K562 (cell line): ENCODE results near the gene BOLA1. TPM values are rescaled to one million over a fixed set of nuclear protein-coding genes. Genes with fewer than 3 reads are reported as not detected.

ENCODE experiments used
- E4F1 ChIP-seq: fragments of 250-450 bp; sonication (Bioruptor Pico); IDR thresholded peaks from 2 replicates; pipeline ENCODE4 v1.5.0; 2021; ENCODE audit warnings: mild to moderate bottlenecking, borderline replicate concordance
- EHMT2 ChIP-seq: fragments of 450-650 bp; IDR thresholded peaks from 2 replicates; pipeline ENCODE4 v1.6.1; 2018; ENCODE audit warnings: antibody characterized with exemption
- HDAC2 ChIP-seq: fragments of 450-650 bp; IDR thresholded peaks from 2 replicates; pipeline ENCODE4 v1.6.1; 2016; ENCODE audit warnings: mild to moderate bottlenecking
- HMBOX1 ChIP-seq: sonication (generic); IDR thresholded peaks from 2 replicates; pipeline ENCODE4 v1.6.1; 2016
- HMG20B ChIP-seq: fragments of 250-450 bp; sonication (Bioruptor Pico); IDR thresholded peaks from 2 replicates; pipeline ENCODE4 v1.5.0; 2021; ENCODE audit warnings: mild to moderate bottlenecking
- HNRNPK ChIP-seq: fragments of 200-400 bp; formaldehyde crosslinking; IDR thresholded peaks from one replicate; pipeline ENCODE4 v1.6.1; 2018; ENCODE audit warnings: mild to moderate bottlenecking, low read depth, low read length; ENCODE audit not compliant: poor library complexity, severe bottlenecking
- HSF4 ChIP-seq: fragments of 250-450 bp; sonication (Bioruptor Pico); IDR thresholded peaks from 2 replicates; pipeline ENCODE4 v2.1.2; 2022; ENCODE audit warnings: mild to moderate bottlenecking, moderate library complexity, borderline replicate concordance
- JUNB ChIP-seq: fragments of 450-650 bp; formaldehyde crosslinking; conservative IDR thresholded peaks from 2 replicates; pipeline ENCODE4 v1.4.0; 2020; ENCODE audit warnings: mild to moderate bottlenecking
- KDM4B ChIP-seq, 2 experiments: fragments of 450-650 bp in 1 of 2; sonication (generic) in 1 of 2; IDR thresholded peaks; 2 replicates each; pipeline ENCODE4 v1.6.1; 2016 to 2017; ENCODE audit warnings: borderline replicate concordance in 2 of 2, antibody characterized with exemption in 1 of 2, low read depth in 1 of 2, mild to moderate bottlenecking in 1 of 2
- MAZ ChIP-seq, 2 experiments: fragments of 450-650 bp in 1 of 2; sonication (generic) in 1 of 2; formaldehyde crosslinking; IDR thresholded peaks in 1 of 2; conservative IDR thresholded peaks in 1 of 2; 2 replicates each; pipeline versions ENCODE4 v1.4.0 to v1.5.0; 2020; ENCODE audit warnings: mild to moderate bottlenecking in 1 of 2, missing genetic modification reagents in 1 of 2
- MXD1 ChIP-seq: fragments of 250-450 bp; sonication (Bioruptor Pico); IDR thresholded peaks from 2 replicates; pipeline ENCODE4 v1.8.0; 2021; ENCODE audit warnings: borderline replicate concordance, mild to moderate bottlenecking, moderate library complexity; ENCODE audit not compliant: poor library complexity, severe bottlenecking
- NKRF ChIP-seq: fragments of 450-650 bp; IDR thresholded peaks from 2 replicates; pipeline ENCODE4 v1.6.1; 2016; ENCODE audit warnings: borderline replicate concordance
- PKNOX1 ChIP-seq: fragments of 450-650 bp; IDR thresholded peaks from 2 replicates; pipeline ENCODE4 v1.6.1; 2016
- RCOR1 ChIP-seq, 2 experiments: IDR thresholded peaks; 2 replicates each; pipeline ENCODE4 v1.6.1; 2012; ENCODE audit warnings: low read depth in 2 of 2, low read length in 2 of 2, borderline replicate concordance in 1 of 2, improper control_type of control experiment in 1 of 2
- XRCC3 ChIP-seq: fragments of 450-650 bp; IDR thresholded peaks from 2 replicates; pipeline ENCODE4 v1.6.1; 2017; ENCODE audit warnings: mild to moderate bottlenecking, moderate library complexity
- ZFP30 ChIP-seq: fragments of 250-450 bp; sonication (Bioruptor Pico); IDR thresholded peaks from 2 replicates; pipeline ENCODE4 v1.8.0; 2022; ENCODE audit warnings: moderate library complexity, mild to moderate bottlenecking, inconsistent platforms, borderline replicate concordance
- ZFP91 ChIP-seq: sonication (generic); formaldehyde crosslinking; IDR thresholded peaks from 2 replicates; pipeline ENCODE4 v1.8.0; 2022; ENCODE audit warnings: mild to moderate bottlenecking, missing genetic modification reagents
- polyA plus RNA-seq, 8 experiments: library from polyadenylated mRNA; depleted of rRNA in 4 of 8; stranded (reverse) in 5 of 8; unstranded in 3 of 8; fragments of >200 nt; fragmentation: Nextera tagmentation in 2 of 8; fragmentation: Illumina TruSeq in 1 of 8; extraction: Ambion mirVana in 2 of 8; extraction: Trizol in 1 of 8; gene quantifications; 2 replicates each; pipeline versions ENCODE4 v1.2.1 to v1.2.3, GENCODE V29; 2011 to 2014; ENCODE audit warnings: inconsistent platforms in 1 of 8, missing spikeins in 1 of 8
- total RNA-seq, 7 experiments: library from RNA; depleted of rRNA in 6 of 7; stranded (reverse); fragments of >200 nt in 6 of 7; fragmentation: Illumina TruSeq in 2 of 7; extraction: Trizol in 2 of 7; gene quantifications; 2 replicates each; pipeline versions ENCODE4 v1.2.1 to v1.2.3, GENCODE V29; 2011 to 2021; ENCODE audit warnings: low replicate concordance in 1 of 7

The BOLA1 gene
- total and polyA plus RNA-seq, 9 of the 15 experiments (the other 6 are each of a cell fraction or from before 2014, with no cell fraction given): 0.18 to 1.2 (median 0.40) TPM; not detected in 2

- TF ChIP-seq NKRF (0 out of 2 replicates have a peak, but pooled peaks have one; percentile 27), MAZ (CRISPR knock-in tag; conservative IDR thresholded peaks at IDR 0.05 in 1 of 2, IDR thresholded peaks at IDR 0.05 in 1 of 2) (peak in 1 of 2 experiments; percentile 45; a peak in 1 of 4 replicates), ZFP30 (CRISPR knock-in tag) (no peak), HMBOX1 (0 out of 2 replicates have a peak, but pooled peaks have one; percentile 23), HNRNPK (no peak), HSF4 (CRISPR knock-in tag) (no peak), JUNB (CRISPR knock-in tag) (no peak), E4F1 (CRISPR knock-in tag) (no peak), RCOR1 (IDR thresholded peaks at IDR 0.05; ENCODE audit: borderline replicate concordance in 1 of 2, low read depth in 2 of 2, low read length in 2 of 2) (peak in 1 of 2 experiments; percentile 8; a peak in 1 of 4 replicates), KDM4B (IDR thresholded peaks at IDR 0.05; ENCODE audit: borderline replicate concordance in 2 of 2, low read depth in 1 of 2) (no peak), HDAC2 (0 out of 2 replicates have a peak, but pooled peaks have one; percentile 24), ZFP91 (CRISPR knock-in tag) (peak; percentile 91), PKNOX1 (peak; percentile 44), XRCC3 (no peak), MXD1 (no peak), HMG20B (CRISPR knock-in tag) (no peak), EHMT2 (no peak)
Measured at GRCh38 chr1:149936170-149936991, 37.0 kb downstream of the BOLA1 start, which contains the start of gene MTMR11 (continued).
